Measurements from ENCODE around the gene PEAR1.
A peak's percentile ranks its signal among the peaks of the same experiment; 100 is the strongest.

PEAR1 gene

GRCh38 chr1:156854634-156855033, 38.9 kb upstream of the PEAR1 start:
- no peak overlapping the region for H3K4me3 ChIP-seq (ENCODE audit: low read depth, low read length)
- no peak for DNase-seq (ENCODE audit: low read depth, low spot score)
- no peak for TF ChIP-seq CTCF (IDR thresholded peaks at IDR 0.05; ENCODE audit: low read depth, low read length)
- in situ Hi-C loops (cut with HindIII; ENCODE audit: low sequenced_read_pairs): no loop called here

- no peak overlapping the region for H3K4me3 ChIP-seq (ENCODE audit: low read depth, low read length)
- TF ChIP-seq CTCF (IDR thresholded peaks at IDR 0.05; ENCODE audit: low read depth, low read length): no peak
- DNase-seq (ENCODE audit: low read depth, low spot score): no peak
- in situ Hi-C loops (cut with HindIII; ENCODE audit: low sequenced_read_pairs): no loop called here
Observed at GRCh38 chr1:156856282-156856785, 37.2 kb upstream of the PEAR1 start.

GRCh38 chr1:156857532-156857931, 36.0 kb upstream of the PEAR1 start:
- in situ Hi-C loops (cut with HindIII; ENCODE audit: low sequenced_read_pairs): no loop called here
- no peak for DNase-seq (ENCODE audit: low read depth, low spot score)
- no peak for TF ChIP-seq CTCF (IDR thresholded peaks at IDR 0.05; ENCODE audit: low read depth, low read length)
- H3K4me3 ChIP-seq (ENCODE audit: low read depth, low read length): no peak overlapping the region

GRCh38 chr1:156858555-156858956, 35.0 kb upstream of the PEAR1 start:
- in situ Hi-C loops (cut with HindIII; ENCODE audit: low sequenced_read_pairs): no loop called here
- TF ChIP-seq CTCF (IDR thresholded peaks at IDR 0.05; ENCODE audit: low read depth, low read length): no peak
- no peak for DNase-seq (ENCODE audit: low read depth, low spot score)
- no peak overlapping the region for H3K4me3 ChIP-seq (ENCODE audit: low read depth, low read length)

- DNase-seq (ENCODE audit: low read depth, low spot score): peak; percentile 11
- in situ Hi-C loops (cut with HindIII; ENCODE audit: low sequenced_read_pairs): no loop called here
- peak within 1 kb of the TSS; percentile 23 for H3K4me3 ChIP-seq (ENCODE audit: low read depth, low read length)
Observed at GRCh38 chr1:156858959-156859522, 34.5 kb upstream of the PEAR1 start, which contains the start of gene INSRR. TSS of gene INSRR (minus strand) at chr1:156859117. CDS start at chr1:156858621, 496 bp downstream.

GRCh38 chr1:156859523-156860112, 33.9 kb upstream of the PEAR1 start:
- peak; percentile 19 for DNase-seq (ENCODE audit: low read depth, low spot score)
- H3K4me3 ChIP-seq (ENCODE audit: low read depth, low read length): peak overlapping the region; percentile 23
- in situ Hi-C loops (cut with HindIII; ENCODE audit: low sequenced_read_pairs): no loop called here
- no peak for TF ChIP-seq CTCF (IDR thresholded peaks at IDR 0.05; ENCODE audit: low read depth, low read length)

More at GRCh38 chr1:156858959-156859522, 34.5 kb upstream of the PEAR1 start, which contains the start of gene INSRR:
- no peak for TF ChIP-seq CTCF (IDR thresholded peaks at IDR 0.05; ENCODE audit: low read depth, low read length)
